Body of pancreas (tissue), 4 donors: Measurements from ENCODE around the gene LTB4R2. TPM values are rescaled to one million over a fixed set of nuclear protein-coding genes. Genes with fewer than 3 reads are reported as not detected.
"Not testable (repeated sequence)": the region's sequence is repeated elsewhere in the genome, so short reads cannot be mapped to it uniquely, and the experiment has no call there.

Experiments used
- ATAC-seq: fragments of 150-250 bp; one replicate; pipeline ENCODE4 v1.9.1; 2016
- DNase-seq, 4 donors: peaks; one replicate each; pipeline ENCODE4 v3.0.0-alpha.2; 2019
- H3K27ac ChIP-seq, 4 donors: fragments of 200-600 bp; sonication (generic); 1 replicate in 3 of 4; 2 replicates in 1 of 4; pipeline versions ENCODE4 v1.5.1 to v1.6.1; 2016 to 2019; ENCODE audit warnings: mild to moderate bottlenecking in 1 of 4, mixed read lengths in 1 of 4, moderate library complexity in 1 of 4
- H3K27me3 ChIP-seq, 2 donors: fragments of 200-600 bp; sonication (generic); one replicate each; pipeline ENCODE4 v1.6.0; 2016; ENCODE audit warnings: mild to moderate bottlenecking in 1 of 2
- H3K36me3 ChIP-seq, 2 donors: fragments of 200-600 bp; sonication (generic); replicated peaks in 1 of 2; 2 replicates each; pipeline ENCODE4 v1.5.1; 2016; ENCODE audit warnings: low read depth in 2 of 2; ENCODE audit not compliant: insufficient read depth in 1 of 2
- H3K4me1 ChIP-seq: fragments of 200-600 bp; sonication (generic); one replicate; pipeline ENCODE4 v1.6.0; 2016
- H3K4me3 ChIP-seq, 2 donors: fragments of 200-600 bp; sonication (generic); 1 replicate in 1 of 2; 2 replicates in 1 of 2; pipeline ENCODE4 v1.5.1; 2016 to 2019
- H3K9me3 ChIP-seq, 3 donors: fragments of 200-600 bp; sonication (generic); 1 replicate in 2 of 3; 2 replicates in 1 of 3; pipeline ENCODE4 v1.5.1; 2016
- POLR2A ChIP-seq, 3 donors: fragments of 450-650 bp; IDR thresholded peaks; one replicate each; pipeline ENCODE4 v1.6.1; 2016; ENCODE audit warnings: antibody characterized with exemption in 3 of 3, mild to moderate bottlenecking in 2 of 3
- WGBS, 2 donors: methylation state at CpG; one replicate each; pipeline ENCODE4 v1.1.5; 2017; 5-methylcytosine and 5-hydroxymethylcytosine counted together
- intact Hi-C: fragments of 100-400 bp; cut with DNase I; formaldehyde crosslinking; loops from one replicate; pipeline ENCODE4 v1.15.1; 2023
- total RNA-seq, 2 donors: library from RNA; depleted of rRNA; stranded (reverse); fragments of >200 nt; gene quantifications; one replicate each; pipeline ENCODE4 v1.1.0, GENCODE V29; 2016
- TF ChIP-seq, protein P1 (sequence below), 7 experiments: fragments of 450-650 bp in 4 of 7; fragments of 200-600 bp in 3 of 7; sonication (generic) in 3 of 7; IDR thresholded peaks; one replicate each; pipeline ENCODE4 v1.5.1; 2016 to 2019; ENCODE audit warnings: antibody characterized with exemption in 7 of 7

LTB4R2 gene
- total RNA-seq, 2 donors from 2014 or later = 10.9 to 31.3 TPM

DNA sequence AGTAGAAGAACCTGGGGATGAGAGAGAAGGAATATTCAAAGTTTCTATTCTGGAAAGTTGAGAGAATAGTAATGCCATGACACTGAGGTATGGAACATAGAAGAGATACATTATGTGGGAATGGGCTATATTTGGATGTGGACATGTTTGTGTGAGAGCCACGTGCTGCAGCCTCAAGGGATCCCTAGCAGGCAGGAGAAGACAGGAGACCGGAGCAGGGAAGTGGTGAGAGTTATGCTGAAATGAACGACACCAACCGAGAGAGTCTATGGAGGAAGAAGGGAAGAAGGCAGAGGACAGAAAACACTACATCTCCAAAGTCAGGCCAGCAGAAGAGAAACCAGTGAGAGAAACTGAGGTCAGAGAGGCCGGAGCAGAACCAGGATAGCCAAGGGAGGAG is 39.8 kb downstream of the LTB4R2 start:
- Histone ChIP-seq H3K9me3 (no peaks in the 10 kb centered on the region), H3K27ac (no peak overlapping the region), H3K36me3 (no peaks in the 10 kb centered on the region), H3K4me3 (no peak overlapping the region), H3K27me3 (no peaks in the 10 kb centered on the region), H3K4me1 (peaks cover 3% of the 10 kb centered on the region)
- TF ChIP-seq, protein P1, sequence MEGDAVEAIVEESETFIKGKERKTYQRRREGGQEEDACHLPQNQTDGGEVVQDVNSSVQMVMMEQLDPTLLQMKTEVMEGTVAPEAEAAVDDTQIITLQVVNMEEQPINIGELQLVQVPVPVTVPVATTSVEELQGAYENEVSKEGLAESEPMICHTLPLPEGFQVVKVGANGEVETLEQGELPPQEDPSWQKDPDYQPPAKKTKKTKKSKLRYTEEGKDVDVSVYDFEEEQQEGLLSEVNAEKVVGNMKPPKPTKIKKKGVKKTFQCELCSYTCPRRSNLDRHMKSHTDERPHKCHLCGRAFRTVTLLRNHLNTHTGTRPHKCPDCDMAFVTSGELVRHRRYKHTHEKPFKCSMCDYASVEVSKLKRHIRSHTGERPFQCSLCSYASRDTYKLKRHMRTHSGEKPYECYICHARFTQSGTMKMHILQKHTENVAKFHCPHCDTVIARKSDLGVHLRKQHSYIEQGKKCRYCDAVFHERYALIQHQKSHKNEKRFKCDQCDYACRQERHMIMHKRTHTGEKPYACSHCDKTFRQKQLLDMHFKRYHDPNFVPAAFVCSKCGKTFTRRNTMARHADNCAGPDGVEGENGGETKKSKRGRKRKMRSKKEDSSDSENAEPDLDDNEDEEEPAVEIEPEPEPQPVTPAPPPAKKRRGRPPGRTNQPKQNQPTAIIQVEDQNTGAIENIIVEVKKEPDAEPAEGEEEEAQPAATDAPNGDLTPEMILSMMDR (IDR thresholded peaks at IDR 0.05) = no peak
- no peak for TF ChIP-seq POLR2A (IDR thresholded peaks at IDR 0.05)
- WGBS, 2 donors = 62 to 73% methylated on average over 5 of the region's 5 CpGs
- no peak for ATAC-seq
- DNase-seq = no peak
- intact Hi-C loops = no loop called here

DNA sequence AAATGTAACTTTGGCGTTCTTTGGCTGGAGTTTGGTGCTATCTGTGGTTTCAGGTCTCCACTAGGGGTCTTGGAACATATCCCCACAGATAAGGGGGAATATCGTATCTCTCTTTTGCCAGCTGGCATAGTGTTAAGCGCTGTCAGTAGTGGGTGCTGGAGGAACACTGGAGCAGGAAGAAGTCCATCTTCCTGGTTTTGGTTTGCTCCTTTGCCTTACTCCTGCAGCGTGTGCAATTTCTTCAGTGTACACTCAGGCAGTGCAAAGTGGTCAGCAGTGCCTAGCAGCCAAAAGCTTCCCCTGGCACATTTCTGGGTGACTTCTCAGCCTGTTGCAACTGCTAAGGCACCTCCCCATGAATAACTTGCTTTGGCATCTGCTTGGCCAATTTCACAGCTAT is 41.6 kb downstream of the LTB4R2 start:
- Histone ChIP-seq H3K27me3 (no peaks in the 10 kb centered on the region), H3K27ac (no peak overlapping the region), H3K9me3 (no peaks in the 10 kb centered on the region), H3K4me1 (peaks cover 3% of the 10 kb centered on the region), H3K36me3 (no peaks in the 10 kb centered on the region), H3K4me3 (no peak overlapping the region)
- DNase-seq = no peak
- no peak for TF ChIP-seq POLR2A (IDR thresholded peaks at IDR 0.05)
- TF ChIP-seq, protein P1 (IDR thresholded peaks at IDR 0.05) = no peak
- intact Hi-C loops = no loop called here
- ATAC-seq = no peak
- 11 to 15% methylated on average over 4 of the region's 4 CpGs for WGBS, 2 donors

DNA sequence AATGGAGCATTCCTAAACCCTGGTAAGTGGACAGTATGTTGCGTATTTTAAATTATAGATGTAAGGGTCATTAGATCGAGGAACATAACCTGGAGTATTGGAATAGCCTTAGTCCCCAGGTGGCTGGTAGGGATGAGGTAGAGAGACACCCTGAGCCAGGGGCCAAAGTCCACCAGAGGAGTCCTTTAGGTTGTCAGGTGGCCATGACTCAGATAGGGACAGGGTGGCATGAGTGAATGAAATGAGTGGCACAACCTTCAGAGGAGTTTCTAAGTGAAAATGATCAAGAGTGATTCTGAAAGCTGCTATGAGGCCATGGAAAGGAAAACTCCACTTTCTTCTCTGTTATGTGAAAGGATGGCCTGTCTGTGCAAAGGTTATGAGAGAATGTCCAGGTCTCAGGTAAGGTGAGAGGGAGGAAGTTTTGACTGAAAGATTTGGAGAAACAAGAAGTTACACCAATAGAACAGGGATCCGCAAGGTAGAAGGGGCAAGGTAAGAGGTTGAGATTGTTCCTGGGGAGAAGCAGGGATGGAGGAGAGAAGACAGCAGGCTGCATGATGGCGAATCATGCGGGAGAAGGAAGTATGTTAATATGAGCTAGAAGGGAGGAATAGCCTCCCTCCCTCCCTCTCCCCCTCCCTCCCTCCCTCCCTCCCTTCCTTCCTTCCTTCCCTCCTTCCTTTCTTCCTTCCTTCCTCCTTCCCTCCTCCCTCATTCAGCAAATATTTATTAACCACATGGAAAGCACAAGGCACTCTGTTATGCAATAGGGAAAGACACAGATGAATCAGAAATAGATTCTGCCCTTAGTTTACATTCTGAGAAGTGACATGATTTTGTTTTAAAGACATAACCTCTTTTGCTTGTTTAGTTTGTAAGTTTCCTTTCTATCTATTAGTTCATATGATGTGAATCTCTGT is 43.9 kb downstream of the LTB4R2 start:
- intact Hi-C loops = no loop called here
- ATAC-seq = no peak
- Histone ChIP-seq H3K9me3 (no peaks in the 10 kb centered on the region), H3K4me1 (peaks cover 3% of the 10 kb centered on the region), H3K4me3 (no peak overlapping the region), H3K27me3 (no peaks in the 10 kb centered on the region), H3K27ac (no peak overlapping the region), H3K36me3 (no peaks in the 10 kb centered on the region)
- DNase-seq = no peak
- 82 to 84% methylated on average over 5 of the region's 5 CpGs for WGBS, 2 donors
- no peak for TF ChIP-seq POLR2A (IDR thresholded peaks at IDR 0.05)
- TF ChIP-seq, protein P1 (IDR thresholded peaks at IDR 0.05) = no peak

DNA sequence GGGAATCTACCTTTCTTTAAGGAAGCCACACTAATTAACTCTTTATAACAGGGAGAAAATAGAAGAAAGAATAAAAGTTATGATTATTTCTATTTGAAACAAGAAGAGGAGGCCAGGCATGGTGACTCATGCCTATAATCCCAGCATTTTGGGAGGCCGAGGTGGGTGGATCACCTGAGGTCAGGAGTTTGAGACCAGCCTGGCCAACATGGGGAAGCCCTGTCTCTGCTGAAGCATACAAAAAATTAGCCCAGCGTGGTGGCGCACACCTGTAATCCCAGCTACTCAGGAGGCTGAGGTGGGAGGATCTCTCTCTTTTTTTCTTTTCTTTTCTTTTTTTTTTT is 44.5 kb downstream of the LTB4R2 start:
- H3K27ac ChIP-seq, H3K4me1 ChIP-seq, H3K9me3 ChIP-seq, H3K4me3 ChIP-seq, intact Hi-C loops, ATAC-seq, DNase-seq, H3K27me3 ChIP-seq, H3K36me3 ChIP-seq: not testable (repeated sequence)
- WGBS, 2 donors = 72 to 73% methylated on average over 3 of the region's 3 CpGs

DNA sequence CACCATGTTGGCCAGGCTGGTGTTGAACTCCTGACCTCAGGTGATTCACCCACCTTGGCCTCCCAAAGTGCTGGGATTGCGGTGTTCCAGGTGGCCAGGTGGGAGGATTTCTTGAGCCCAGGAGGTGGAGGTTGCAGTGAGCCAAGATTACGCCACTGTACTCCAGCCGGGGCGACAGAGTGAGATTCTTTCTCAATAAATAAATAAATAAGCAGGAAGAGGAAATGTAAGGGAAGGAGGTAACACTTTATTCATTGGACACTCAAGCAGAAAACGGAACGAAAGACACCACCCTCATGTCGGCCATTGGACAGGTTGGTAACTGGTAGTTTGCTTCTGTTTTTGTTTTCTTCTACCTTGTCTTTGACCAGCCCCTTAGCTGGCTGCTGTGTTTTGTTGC is 45.1 kb downstream of the LTB4R2 start:
- TF ChIP-seq, protein P1 (IDR thresholded peaks at IDR 0.05) = no peak
- TF ChIP-seq POLR2A (IDR thresholded peaks at IDR 0.05) = no peak
- no peaks in the 10 kb centered on the region for H3K27me3 ChIP-seq
- DNase-seq (no peak), ATAC-seq (no peak)
- H3K27ac ChIP-seq = no peak overlapping the region
- intact Hi-C loops = no loop called here
- H3K4me3 ChIP-seq = no peak overlapping the region
- H3K4me1 ChIP-seq = peaks cover 3% of the 10 kb centered on the region
- WGBS, 2 donors = 84 to 87% methylated on average over 7 of the region's 7 CpGs
- H3K36me3 ChIP-seq = no peaks in the 10 kb centered on the region
- H3K9me3 ChIP-seq = no peaks in the 10 kb centered on the region
